ENCODE data around the gene MFSD11. TPM values are rescaled to one million over a fixed set of nuclear protein-coding genes. Genes with fewer than 3 reads are reported as not detected.

The MFSD11 gene
- total RNA-seq, 2 donors from 2014 or later: 23.2 to 24.1 TPM

DNA sequence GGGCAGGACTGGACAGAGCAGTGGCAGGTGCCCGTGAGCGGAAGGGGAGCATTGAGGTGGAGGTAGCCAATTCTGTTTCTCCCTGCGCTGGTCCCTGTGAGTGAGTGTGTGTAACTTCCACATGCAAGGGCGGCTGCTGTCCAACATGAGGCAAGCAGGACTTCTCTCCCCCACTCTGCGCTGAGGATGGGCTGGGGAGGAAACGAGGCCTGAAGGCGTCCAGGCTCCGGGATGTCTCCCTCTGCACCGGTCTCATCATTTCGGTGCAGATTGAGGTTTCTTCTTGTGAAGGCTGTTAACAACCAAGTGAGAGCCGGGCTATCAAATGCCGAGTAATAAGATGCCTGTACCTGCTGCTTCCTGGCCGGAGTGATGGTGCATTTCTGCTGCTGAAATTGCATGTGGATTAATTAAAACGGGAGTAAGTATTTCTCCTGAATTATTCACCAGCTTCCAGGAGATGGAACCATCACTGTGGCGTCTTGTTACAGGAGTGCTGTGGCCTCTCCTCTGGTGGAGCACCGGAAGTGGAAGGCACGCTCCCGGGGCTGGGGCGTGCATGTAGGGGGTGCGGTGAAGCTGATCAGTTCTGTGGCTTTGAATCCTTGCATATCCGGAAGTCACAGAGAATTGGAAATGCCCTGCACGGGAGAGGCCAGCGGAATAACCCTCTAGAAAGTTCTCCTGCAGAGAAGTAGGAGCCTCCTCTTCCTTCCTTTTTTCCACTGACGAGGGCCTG, 88.6 kb downstream of the MFSD11 start:
- Mint-ChIP-seq H3K9me3 (no peaks in the 10 kb centered on the region), H3K27ac (no peak overlapping the region), H3K36me3 (no peaks in the 10 kb centered on the region)
- ATAC-seq (no peak), DNase-seq (ENCODE audit: low spot score in 2 of 2) (no peak)

DNA sequence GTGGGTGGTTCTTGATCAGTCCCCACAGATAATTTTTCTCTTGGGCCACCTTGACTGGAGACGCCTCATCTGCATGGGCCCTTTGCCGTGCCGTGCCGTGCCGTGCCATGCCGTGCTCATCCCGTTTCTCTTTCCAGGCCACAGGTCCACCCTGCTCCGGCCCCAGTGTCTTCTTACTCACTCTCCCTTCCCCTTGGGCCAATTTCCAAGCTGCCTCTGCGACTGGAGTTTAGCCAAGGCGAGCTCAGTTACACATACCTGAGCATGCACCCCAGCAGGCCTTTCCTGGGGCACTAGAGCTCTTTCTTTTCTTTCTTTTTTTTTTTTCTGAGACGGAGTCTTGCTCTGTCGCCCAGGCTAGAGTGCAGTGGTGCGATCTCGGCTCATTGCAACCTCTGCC, 89.8 kb downstream of the MFSD11 start:
- ATAC-seq (no peak), DNase-seq (ENCODE audit: low spot score in 2 of 2) (no peak)
- peak overlapping the region in 1 of 2 donors; percentile 33 for H3K27ac Mint-ChIP-seq
- H3K9me3 Mint-ChIP-seq: no peaks in the 10 kb centered on the region
- H3K36me3 Mint-ChIP-seq: no peaks in the 10 kb centered on the region

Other genes starting within 250 kb of the MFSD11 start
- 10 to 100 TPM; 30.4 to 43.1 TPM for gene RHBDF2, start 236.7 kb upstream of the MFSD11 start, total RNA-seq
- gene CYGB, start 200.4 kb upstream of the MFSD11 start, total RNA-seq: not detected
- gene PRCD, start 198.1 kb upstream of the MFSD11 start, total RNA-seq: not detected
- not detected for gene ST6GALNAC2, start 152.3 kb upstream of the MFSD11 start, total RNA-seq
- gene ST6GALNAC1, start 94.4 kb upstream of the MFSD11 start, total RNA-seq: 1 to 10 TPM; 1.0 to 3.0 TPM
- gene MXRA7, start 27.2 kb upstream of the MFSD11 start, total RNA-seq: 1 to 10 TPM; 4.8 to 9.1 TPM
- 10 to 100 TPM; 82.3 to 91.0 TPM for gene JMJD6, start 11.5 kb upstream of the MFSD11 start, total RNA-seq
- gene METTL23, start 11.3 kb upstream of the MFSD11 start, total RNA-seq: 10 to 100 TPM; 13.9 to 30.0 TPM
- 100 to 1,000 TPM; 242 to 351 TPM for gene SRSF2, start 788 bp upstream of the MFSD11 start, total RNA-seq
- gene MGAT5B, start 130.3 kb downstream of the MFSD11 start, total RNA-seq: under 1 TPM in 1 of 2 donors, not detected in 1; 0.77 TPM